Measurements from ENCODE around the gene C19orf25. TPM values are rescaled to one million over a fixed set of nuclear protein-coding genes. Genes with fewer than 3 reads are reported as not detected.

The C19orf25 gene
- total and polyA plus RNA-seq, 10 of the 15 experiments (the other 5 are each of a cell fraction or from before 2014, with no cell fraction given): 1.2 to 67.0 (median 25.6) TPM

DNA sequence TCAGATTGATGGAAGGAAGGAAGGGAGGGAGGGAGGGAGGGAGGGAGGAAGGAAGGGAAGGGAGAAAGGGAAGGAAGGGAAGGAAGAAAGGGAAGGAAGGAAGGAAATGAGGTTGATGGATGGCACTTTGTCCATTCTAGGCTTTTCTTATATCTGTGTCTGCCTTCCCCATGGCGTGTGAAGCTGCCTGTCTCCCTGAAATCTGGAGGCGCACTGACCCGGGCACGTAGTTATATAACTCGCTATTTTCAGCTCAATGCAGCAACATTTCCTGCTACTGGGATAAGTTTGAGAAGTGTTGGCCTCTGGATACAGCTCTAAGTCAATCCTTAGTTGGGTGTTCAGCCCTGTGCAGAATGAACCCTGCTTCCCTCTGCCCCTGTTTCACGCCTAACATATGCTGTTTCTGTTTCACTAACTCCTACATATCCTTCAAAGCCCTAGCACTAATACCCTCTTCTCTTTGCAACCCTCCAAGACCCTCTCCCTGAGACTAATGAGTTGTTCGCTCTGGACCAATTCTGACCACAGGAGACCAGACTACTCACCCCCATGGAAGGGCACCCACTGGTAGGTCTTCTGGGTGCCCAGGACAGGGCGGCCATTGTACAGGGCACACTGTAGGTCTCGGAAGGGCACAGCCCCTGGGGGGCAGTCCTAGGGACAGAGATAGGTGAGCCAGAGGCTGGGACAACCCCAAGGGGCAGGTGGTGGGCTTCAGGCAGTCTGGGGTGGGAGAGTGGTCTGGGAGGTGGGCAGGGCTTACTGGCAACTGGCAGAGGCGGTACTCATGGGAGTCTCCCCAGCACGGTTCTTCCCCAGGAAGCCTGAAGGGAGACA, 30.8 kb upstream of the C19orf25 start:
- ATAC-seq (no peak), DNase-seq (ENCODE audit: low read depth, low spot score) (no peak), FAIRE-seq (no peak)
- WGBS (ENCODE audit: insufficient coverage, insufficient replicate concordance, low lambda C conversion rate, missing lambda C conversion rate): 28% methylated on average over 11 of the region's 11 CpGs
- Histone ChIP-seq H3K9ac (ENCODE audit: control insufficient read depth, insufficient read depth, low read length) (no peak overlapping the region), H3K4me1 (ENCODE audit: control insufficient read depth, insufficient read depth, low read length) (no peaks in the 10 kb centered on the region), H3K27me3 (replicated peaks in 1 of 2; ENCODE audit: control insufficient read depth in 2 of 2, insufficient read depth in 2 of 2, low read length in 1 of 2) (no peaks in the 10 kb centered on the region; a peak in 1 of 4 replicates), H2AFZ (ENCODE audit: control insufficient read depth, low read depth, low read length) (no peak overlapping the region), H3K27ac (ENCODE audit: control insufficient read depth, insufficient read depth) (no peak overlapping the region), H3K4me2 (ENCODE audit: control insufficient read depth, insufficient read depth) (no peak overlapping the region), H3K79me2 (ENCODE audit: control insufficient read depth, insufficient read depth, low read length) (no peaks in the 10 kb centered on the region), H4K20me1 (ENCODE audit: control insufficient read depth, insufficient read depth) (no peaks in the 10 kb centered on the region), H3K36me3 (ENCODE audit: control insufficient read depth in 2 of 2, insufficient read depth in 2 of 2, low read length in 1 of 2) (no peaks in the 10 kb centered on the region), H3K4me3 (no peak overlapping the region), H3K9me3 (replicated peaks; ENCODE audit: control insufficient read depth, insufficient read depth, low read length) (no peaks in the 10 kb centered on the region; the same call in 2 of the 3 replicates)
- ChIA-PET SMC1A (ENCODE audit: uncharacterized antibody, unreplicated experiment) (no interaction called here), CTCF (interaction anchor here (0.7 kb wide), 1 partner anchor 7 kb away, joined by 3 read pairs; no protein-coding TSS in a partner anchor), RAD21 (ENCODE audit: unreplicated experiment) (no interaction called here), POLR2A (no interaction called here)
- in situ Hi-C loops (cut with MboI) (no loop called here), intact Hi-C loops (cut with micrococcal nuclease; ENCODE audit: unreplicated experiment) (no loop called here)
- no peak for TF ChIP-seq RFX5 (IDR thresholded peaks at IDR 0.05; ENCODE audit: low read depth, low read length)
- TF ChIP-seq RCOR1 (conservative IDR thresholded peaks at IDR 0.05; ENCODE audit: low read depth, low read length): no peak
- TF ChIP-seq, protein P1, sequence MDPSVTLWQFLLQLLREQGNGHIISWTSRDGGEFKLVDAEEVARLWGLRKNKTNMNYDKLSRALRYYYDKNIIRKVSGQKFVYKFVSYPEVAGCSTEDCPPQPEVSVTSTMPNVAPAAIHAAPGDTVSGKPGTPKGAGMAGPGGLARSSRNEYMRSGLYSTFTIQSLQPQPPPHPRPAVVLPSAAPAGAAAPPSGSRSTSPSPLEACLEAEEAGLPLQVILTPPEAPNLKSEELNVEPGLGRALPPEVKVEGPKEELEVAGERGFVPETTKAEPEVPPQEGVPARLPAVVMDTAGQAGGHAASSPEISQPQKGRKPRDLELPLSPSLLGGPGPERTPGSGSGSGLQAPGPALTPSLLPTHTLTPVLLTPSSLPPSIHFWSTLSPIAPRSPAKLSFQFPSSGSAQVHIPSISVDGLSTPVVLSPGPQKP (IDR thresholded peaks at IDR 0.05; ENCODE audit: low read depth, low read length): no peak
- no peak for TF ChIP-seq TAF1 (IDR thresholded peaks at IDR 0.05; ENCODE audit: borderline replicate concordance, low read depth, low read length)
- TF ChIP-seq TBL1XR1 (IDR thresholded peaks at IDR 0.05; ENCODE audit: low read depth, low read length): no peak
- TF ChIP-seq, protein P2, sequence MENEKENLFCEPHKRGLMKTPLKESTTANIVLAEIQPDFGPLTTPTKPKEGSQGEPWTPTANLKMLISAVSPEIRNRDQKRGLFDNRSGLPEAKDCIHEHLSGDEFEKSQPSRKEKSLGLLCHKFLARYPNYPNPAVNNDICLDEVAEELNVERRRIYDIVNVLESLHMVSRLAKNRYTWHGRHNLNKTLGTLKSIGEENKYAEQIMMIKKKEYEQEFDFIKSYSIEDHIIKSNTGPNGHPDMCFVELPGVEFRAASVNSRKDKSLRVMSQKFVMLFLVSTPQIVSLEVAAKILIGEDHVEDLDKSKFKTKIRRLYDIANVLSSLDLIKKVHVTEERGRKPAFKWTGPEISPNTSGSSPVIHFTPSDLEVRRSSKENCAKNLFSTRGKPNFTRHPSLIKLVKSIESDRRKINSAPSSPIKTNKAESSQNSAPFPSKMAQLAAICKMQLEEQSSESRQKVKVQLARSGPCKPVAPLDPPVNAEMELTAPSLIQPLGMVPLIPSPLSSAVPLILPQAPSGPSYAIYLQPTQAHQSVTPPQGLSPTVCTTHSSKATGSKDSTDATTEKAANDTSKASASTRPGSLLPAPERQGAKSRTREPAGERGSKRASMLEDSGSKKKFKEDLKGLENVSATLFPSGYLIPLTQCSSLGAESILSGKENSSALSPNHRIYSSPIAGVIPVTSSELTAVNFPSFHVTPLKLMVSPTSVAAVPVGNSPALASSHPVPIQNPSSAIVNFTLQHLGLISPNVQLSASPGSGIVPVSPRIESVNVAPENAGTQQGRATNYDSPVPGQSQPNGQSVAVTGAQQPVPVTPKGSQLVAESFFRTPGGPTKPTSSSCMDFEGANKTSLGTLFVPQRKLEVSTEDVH (IDR thresholded peaks at IDR 0.05; ENCODE audit: low read depth, partially characterized antibody): no peak
- TF ChIP-seq CBX3 (IDR thresholded peaks at IDR 0.05; ENCODE audit: borderline replicate concordance, low read depth): no peak
- no TSS peak for BruUV-seq (replicated peaks)

Measured in GM12878 (cell line).